GM15510 (cell line): ENCODE data around the gene IGSF9.

Experiments used
- POLR2A ChIP-seq: IDR thresholded peaks from 3 replicates; pipeline ENCODE4 v1.6.1; 2011; ENCODE audit warnings: borderline replicate concordance; ENCODE audit not compliant: insufficient read length; ENCODE audit errors: extremely low read depth

IGSF9 gene

GRCh38 chr1:159943278-159943640 is 2.2 kb downstream of the IGSF9 start:
- TF ChIP-seq POLR2A: no peak

GRCh38 chr1:159942632-159943277 is 2.7 kb downstream of the IGSF9 start:
- TF ChIP-seq POLR2A: no peak

GRCh38 chr1:159941591-159942560 is 3.5 kb downstream of the IGSF9 start:
- no peak for TF ChIP-seq POLR2A

- no peak for TF ChIP-seq POLR2A
Observed at GRCh38 chr1:159941141-159941540, 4.3 kb downstream of the IGSF9 start.

- TF ChIP-seq POLR2A: no peak
Observed at GRCh38 chr1:159940006-159940620, 5.3 kb downstream of the IGSF9 start.

GRCh38 chr1:159939678-159940002 is 5.8 kb downstream of the IGSF9 start:
- TF ChIP-seq POLR2A: no peak

GRCh38 chr1:159938905-159939677 is 6.3 kb downstream of the IGSF9 start:
- TF ChIP-seq POLR2A: no peak

GRCh38 chr1:159938211-159938852 is 7.1 kb downstream of the IGSF9 start:
- no peak for TF ChIP-seq POLR2A

GRCh38 chr1:159937054-159937750 is 8.2 kb downstream of the IGSF9 start:
- no peak for TF ChIP-seq POLR2A

- TF ChIP-seq POLR2A: no peak
Observed at GRCh38 chr1:159936273-159936904, 9.0 kb downstream of the IGSF9 start.

- no peak for TF ChIP-seq POLR2A
Observed at GRCh38 chr1:159935719-159936272, 9.6 kb downstream of the IGSF9 start.

GRCh38 chr1:159935305-159935704 is 10.1 kb downstream of the IGSF9 start:
- no peak for TF ChIP-seq POLR2A
